GM20431 (cell line): ENCODE data around the gene PET100.

ENCODE experiments used
- in situ Hi-C: fragments of 300-500 bp; cut with MseI, MboI; formaldehyde crosslinking; loops from one replicate; pipeline ENCODE4 v1.15.0; 2020; ENCODE audit warnings: low sequenced_read_pairs; ENCODE audit not compliant: unreplicated experiment

The PET100 gene

DNA sequence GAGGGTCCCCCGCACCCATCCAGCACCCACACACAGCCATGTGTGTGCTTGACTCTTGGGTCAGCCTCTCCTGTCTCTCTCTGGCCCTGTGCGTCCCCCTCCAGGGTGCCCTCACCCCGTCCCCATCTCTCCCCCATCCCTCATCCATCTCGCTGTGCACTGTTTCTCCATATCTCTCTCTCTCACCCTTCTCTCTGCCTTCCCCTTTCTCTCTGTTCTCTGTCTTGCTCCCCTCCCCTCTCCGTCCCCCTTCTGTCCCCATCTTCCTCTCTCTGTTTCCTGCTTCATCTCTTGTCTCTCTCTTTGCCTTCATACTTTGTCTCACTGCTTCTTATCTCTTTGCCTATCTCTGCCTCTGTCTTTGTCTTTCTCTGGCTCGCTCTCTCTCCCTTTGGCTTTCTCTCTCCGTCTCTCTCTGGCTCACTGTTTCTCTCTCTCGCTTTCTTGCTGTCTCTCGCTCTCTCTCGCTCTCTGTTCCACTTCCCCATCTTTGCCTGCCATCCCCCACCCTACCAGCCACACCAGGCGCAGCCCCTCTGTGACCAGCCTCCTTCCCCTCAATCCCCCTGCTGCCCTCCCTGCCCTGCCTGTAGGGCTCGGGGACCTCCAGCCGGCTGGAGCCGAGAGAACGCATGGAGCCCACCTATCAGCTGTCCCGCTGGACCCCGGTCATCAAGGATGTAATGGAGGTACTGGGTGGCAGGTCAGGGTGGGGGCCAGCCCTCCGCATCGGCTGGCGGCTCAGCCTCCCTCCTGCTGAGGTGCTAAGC is 16.2 kb downstream of the PET100 start:
- in situ Hi-C loops: no loop called here

DNA sequence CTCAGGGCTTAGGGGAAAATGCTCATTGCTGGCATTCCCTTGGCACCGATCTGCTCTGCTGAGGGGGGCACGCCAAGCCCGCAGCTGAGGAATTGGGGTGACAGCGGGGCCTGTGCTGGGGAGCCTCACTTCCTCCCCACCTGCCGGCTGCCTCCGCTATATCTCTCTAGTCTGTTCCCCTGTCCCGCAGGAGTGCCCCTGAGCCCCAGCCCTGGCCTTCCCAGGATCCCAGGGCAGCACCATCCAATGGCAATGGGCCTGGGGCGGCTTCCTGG is 16.8 kb downstream of the PET100 start:
- in situ Hi-C loops: no loop called here

DNA sequence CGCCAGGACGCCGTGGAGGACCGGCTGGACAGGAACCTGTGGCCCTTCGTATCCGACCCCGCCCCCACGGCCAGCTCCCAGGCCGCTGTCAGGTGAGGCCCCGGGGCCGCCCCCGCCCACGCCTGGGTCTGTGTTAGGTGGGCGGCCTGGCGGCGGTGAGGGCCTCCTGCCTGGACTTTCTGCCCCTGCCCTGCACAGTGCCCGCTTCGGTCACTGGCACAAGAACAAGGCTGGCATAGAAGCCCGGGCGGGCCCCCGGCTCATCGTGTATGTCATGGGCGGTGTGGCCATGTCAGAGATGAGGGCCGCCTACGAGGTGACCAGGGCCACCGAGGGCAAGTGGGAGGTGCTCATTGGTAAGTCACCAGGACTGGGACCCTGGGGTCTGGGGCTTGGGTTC is 17.6 kb downstream of the PET100 start:
- in situ Hi-C loops: no loop called here

DNA sequence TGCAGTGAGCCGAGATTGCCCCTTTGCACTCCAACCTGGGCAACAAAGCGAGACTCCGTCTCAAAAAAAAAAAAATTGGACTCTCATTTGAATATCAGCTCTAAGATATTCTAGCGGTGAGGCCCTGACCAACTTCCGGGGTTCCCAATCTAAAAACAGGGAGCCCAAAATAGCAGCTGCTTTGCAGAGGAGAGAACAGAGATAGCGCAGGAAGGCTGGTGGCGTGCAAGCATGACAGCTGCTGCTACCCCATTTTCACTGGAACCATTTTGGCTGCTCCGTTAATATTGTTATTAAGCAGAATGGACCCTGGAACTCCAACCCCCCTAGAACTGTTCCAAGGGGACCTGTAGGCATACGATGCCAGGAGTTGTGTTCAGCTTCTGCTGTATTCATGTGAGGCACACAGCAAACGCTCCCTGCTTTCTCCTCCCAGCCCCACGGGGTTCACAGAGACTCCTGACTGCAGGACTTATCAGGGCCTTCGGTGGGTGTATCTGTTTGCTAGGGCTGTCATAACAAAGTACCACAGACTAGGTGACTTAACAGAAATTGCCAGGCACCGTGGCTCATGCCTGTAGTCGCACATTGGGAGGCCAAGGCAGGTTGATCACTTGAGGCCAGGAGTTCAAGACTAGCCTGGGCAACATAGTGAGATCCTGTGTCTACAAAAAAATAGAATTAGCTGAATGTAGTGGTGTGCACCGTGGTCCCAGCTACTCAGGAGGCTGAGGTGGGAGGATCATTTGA is 18.8 kb downstream of the PET100 start:
- in situ Hi-C loops: no loop called here

DNA sequence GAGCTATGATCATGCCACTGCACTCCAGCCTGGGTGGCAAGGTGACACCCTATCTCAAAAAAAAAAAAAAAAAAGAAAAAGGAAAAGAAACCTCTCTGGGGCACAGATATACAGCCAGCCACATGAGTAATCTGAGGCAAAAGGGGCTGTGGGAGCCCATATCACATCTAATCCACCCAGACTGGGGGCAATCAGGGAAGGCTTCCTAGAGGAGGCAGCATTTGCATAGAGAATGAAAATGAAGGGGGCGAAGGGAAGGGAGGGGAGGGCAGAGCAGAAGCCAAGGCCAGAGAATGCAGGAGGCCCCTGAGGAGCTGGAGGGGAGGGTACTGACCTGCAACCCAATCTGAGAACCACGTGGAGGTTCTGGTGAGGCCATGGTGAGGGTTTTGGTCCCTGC is 20.6 kb downstream of the PET100 start:
- in situ Hi-C loops: no loop called here

DNA sequence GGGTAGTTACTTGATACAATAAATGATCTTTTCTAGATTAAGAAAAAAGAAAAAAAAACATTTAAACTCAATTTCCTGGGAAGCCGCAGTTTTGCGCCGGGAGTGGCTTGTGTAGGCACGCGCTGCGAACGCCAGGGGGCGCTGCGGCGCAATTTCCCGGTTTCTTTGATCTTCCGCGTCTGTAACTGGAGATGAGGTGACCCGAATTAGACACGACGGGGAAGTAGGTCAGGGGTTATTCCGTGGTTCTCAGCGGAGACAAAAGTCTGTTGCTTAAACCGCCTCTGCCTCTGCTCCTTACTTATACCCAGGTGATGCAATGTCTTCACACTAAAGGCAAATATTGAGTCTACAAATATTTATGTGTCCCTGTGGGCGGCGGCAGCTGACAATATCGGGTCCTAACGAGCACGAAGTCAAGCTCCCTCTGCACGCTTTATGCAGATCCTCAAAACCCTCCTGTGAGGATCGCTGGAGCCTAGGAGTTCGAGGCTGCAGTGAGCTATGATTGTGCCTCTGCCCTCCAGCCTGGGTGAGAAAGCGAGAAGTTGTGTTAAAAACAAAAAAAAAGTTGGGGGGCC is 22.6 kb downstream of the PET100 start:
- in situ Hi-C loops: no loop called here

DNA sequence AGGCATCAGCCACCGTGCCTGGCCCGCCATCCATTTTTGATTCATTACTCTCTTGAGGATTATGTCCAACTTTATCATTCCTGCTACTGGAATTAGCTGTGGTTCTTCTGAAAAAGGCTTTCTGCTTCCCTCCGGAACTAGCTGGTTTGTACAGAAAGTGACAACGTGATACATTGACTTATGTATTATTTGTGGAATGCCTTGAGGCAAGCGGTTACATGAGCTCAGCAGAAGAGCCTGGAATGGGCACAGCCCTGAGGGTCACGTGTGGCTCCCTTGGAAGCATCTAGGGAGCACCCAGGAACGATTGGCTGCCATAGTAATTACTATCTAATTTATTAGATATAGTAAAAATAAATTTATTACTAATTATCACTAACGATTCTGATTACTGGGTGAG is 24.8 kb downstream of the PET100 start:
- in situ Hi-C loops: no loop called here

DNA sequence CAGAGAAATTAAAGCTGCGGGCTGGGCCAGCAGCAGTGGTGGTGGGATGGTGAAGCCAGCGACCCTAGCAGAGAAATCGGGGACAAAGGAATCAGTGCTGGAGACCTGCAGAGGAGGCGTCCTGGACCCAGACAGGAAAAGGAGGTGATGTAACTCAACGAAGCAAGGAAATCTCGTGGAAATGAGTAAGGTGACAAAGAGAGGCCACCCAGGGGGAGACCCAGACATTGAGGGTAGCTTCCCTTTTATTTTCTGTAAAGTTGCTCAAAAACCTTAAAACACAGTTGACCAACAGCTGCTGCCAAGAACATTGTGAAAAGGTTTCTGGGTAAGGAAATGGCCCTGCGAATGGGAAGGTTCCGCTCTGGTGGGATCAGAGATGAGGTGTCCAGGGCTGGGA is 26.0 kb downstream of the PET100 start:
- in situ Hi-C loops: no loop called here

DNA sequence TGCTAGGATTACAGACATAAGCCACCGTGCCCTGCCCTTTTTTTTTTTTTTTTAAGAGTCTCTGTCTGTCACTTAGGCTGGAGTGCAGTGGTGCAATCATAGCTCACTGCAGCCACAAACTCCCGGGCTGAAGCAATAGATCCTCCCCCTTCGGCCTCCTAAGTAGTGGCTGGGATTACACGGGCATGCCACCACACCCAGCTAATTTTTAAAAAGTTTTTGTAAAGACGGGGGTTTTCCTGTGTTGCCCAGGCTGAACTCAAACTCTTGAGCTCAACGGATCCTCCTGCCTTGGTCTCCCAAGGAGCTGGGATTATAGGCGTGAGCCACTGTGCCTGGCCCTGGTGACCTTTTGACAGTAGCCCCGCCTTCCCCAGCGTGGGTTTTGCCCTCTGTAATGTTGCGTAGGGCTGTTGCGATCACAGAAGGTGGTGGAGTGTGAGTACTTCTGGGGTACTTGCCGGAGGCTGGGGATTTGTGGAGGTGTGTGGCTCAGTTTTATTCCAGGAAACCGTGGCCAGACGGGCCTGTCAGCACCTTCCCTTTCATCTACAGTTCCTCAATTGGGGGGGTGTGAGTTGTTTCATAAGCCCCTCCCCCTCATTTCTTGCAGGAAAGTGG is 27.6 kb downstream of the PET100 start:
- in situ Hi-C loops: no loop called here

DNA sequence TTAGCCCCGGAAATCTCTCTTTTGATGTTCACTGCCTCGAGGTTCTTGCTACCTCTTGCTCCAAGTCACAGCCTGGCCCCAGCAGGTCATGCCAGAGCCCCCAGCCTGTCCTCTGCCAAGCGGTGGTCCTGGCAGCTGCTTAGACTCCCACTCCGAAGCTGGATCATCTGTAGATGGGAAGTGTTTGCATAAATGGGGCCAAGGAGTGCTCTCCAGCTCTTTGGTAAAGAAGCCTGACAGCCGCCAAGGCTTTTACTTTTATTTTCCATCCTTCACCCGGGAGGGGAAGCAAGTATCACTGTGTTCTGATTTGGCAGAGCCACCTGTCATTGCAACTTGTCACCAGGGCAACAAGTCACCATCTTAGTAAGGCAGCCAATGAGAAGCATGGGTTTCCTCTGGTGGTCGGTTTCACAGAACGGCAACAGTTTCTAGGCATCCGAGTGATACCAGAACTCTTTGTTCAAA is 28.7 kb downstream of the PET100 start:
- in situ Hi-C loops: no loop called here

DNA sequence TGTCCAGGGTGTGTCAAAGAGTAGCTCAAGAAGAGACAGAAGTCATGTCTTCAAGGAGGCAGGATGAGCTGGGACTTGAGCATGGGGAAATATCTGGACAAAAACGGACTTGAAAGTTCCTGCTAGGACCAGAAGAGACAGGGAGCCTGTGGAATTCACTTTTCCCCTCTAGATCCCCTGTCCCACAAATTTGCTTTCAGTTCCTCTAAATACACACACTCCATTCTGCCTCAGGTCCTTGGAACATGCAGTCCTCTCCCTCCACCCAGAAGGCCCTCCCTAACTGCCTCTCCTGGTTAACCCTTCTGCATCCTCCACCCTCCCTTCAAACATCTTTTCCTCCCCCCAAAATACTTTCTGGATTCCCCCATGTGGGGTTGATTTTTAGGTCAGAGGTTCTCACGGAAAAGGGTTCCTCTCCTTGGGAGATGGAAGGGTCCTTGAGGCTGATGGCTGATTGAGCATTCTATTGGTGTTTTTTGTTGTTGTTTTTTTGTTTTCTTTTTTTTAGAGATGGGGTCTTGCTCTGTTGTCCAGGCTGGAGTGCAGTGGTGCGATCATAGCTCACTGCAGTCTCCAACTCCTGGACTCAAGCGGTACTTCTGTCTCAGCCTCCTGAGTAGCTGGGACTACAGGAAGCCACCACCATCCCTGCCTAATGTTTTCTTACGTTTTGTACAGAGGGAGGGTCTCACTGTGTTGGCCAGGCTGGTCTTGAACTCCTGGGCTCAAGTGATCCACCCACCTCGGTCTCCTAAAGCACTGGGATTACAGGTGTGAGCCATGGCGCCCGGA is 32.3 kb downstream of the PET100 start:
- in situ Hi-C loops: no loop called here

DNA sequence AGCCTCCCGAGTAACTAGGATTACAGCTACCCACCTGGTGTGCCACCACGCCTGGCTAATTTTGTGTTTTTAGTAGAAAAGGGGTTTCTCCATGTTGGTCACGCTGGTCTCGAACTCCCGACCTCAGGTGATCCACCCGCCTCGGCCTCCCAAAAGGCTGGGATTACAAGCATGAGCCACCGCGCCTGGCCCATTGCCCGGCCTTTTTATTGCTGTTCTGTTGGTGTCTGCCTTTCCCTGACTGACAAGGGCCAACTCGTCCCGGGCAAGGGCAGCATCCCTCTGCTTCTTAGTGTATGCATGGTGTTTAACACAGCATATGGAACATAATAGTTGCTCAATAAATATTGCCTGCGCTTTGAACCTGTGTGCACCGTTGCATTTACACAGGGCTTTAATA is 33.1 kb downstream of the PET100 start:
- in situ Hi-C loops: no loop called here

DNA sequence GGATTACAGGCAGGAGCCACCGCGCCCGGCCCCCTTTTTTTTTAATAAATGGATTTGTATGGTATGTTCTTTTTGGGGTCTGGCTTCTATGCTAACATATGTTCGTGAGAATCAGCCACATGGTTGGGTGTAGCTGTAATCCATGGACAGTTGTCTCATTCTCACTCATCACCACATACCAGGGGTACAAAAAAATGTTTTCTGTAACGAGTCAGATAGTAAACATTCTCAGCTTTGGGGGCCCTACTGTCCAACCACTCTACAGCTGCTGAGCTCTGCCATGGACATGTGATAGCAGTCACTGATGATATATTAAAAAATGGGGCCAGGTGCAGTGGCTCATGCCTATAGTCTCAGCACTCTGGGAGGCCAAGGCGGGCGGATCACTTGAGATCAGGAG is 34.1 kb downstream of the PET100 start:
- in situ Hi-C loops: no loop called here

DNA sequence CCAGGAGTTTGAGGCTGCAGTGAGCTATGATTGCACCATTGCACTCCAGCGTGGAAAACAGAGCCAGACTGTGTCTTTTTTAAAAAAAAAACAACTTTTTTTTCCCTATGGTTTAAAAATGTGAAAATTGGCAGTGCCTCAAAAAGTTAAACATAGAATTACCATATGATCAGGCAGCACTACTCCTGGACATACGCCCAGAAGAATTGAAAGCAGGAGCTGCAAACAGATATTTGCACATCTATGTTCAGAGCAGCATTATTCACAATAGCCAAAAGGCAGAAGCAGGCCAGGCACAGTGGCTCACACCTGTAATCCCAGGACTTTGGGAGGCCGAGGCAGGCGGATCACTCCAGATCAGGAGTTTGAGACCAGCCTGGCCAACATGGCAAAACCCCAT is 35.5 kb downstream of the PET100 start:
- in situ Hi-C loops: no loop called here

DNA sequence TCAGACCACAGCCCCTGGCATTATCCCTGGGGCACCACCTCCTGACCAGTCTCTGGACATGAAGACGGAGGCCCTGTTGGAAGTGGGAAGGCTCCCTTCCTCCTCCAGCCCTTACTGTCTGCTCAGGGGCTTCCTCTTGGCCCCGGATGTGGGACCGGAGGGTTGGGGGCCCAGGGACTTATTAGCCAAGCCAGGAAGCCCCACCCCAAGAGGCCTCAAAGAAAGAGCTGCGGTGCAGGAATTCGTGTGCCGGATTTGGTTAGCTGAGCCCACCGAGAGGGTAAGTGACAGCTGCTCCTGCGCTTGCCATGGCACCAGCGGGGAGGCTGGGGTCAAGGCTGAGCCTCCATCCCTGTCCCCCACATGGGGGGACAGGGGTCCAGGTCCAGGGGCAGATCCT is 39.2 kb downstream of the PET100 start, which contains the start of gene RETN:
Gene RETN (plus strand): TSS at position 208 of the 400 bp plus-strand sequence. CDS start 278 bp downstream, outside the sequence.
- in situ Hi-C loops: no loop called here

DNA sequence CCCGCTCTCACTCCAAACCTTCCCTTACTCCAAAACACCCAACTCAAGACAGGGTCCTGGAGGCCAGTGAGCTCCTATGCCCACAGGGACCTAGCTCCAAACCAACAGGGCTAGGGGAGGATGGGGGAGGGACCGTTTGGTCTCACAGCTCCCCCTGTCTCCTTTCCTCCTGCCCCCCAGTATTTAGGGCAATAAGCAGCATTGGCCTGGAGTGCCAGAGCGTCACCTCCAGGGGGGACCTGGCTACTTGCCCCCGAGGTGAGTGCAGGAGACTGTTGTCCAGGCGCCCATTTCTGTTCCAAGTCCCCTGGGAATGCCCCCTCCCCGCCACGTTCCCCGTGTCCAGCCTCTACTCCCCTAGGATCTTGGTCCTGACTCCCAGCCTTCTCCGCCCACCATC is 40.0 kb downstream of the PET100 start:
- in situ Hi-C loops: loop anchor here (10.0 kb wide), 1 partner anchor 135 kb away; no protein-coding TSS in a partner anchor

DNA sequence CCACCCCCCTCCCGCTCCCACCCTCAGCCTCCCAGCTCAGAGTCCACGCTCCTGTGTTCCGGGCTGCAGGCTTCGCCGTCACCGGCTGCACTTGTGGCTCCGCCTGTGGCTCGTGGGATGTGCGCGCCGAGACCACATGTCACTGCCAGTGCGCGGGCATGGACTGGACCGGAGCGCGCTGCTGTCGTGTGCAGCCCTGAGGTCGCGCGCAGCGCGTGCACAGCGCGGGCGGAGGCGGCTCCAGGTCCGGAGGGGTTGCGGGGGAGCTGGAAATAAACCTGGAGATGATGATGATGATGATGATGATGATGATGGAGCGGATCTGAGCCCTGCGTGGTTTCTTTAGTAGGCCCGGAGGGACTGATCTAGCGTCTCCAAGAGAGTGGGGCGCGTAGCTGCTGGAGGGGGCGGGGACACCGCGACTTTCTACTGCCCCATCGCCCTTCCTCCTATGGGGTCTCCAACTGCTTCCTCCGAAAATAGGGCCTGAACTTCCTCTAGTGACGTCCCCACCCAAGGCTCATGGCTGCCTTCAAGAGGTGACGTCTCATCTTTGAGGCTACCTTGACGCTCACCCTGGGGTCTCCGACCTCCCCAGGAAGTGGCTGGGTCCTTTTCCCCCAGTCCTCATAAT is 40.7 kb downstream of the PET100 start:
- in situ Hi-C loops: loop anchor here (10.0 kb wide), 1 partner anchor 135 kb away; no protein-coding TSS in a partner anchor

DNA sequence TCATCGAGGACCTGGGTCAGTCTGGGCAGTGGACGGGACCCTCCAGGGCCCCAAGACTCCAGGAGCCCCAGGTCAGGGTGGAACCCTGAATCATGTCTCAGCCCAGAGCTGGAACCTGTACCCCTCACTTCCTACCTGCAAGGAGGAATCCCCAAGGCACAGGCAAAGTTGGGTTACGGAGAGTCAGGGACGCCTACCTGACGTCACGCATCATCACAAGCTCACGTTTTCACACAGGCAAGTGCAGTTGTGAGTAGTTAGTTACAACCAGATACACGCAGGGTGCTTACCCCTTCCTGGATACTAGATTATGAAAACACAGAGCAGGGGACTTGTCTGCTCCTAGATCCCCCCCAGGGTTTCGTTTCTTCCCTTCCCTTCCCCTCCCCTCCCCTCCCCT is 41.2 kb downstream of the PET100 start:
- in situ Hi-C loops: loop anchor here (10.0 kb wide), 1 partner anchor 134 kb away; no protein-coding TSS in a partner anchor

DNA sequence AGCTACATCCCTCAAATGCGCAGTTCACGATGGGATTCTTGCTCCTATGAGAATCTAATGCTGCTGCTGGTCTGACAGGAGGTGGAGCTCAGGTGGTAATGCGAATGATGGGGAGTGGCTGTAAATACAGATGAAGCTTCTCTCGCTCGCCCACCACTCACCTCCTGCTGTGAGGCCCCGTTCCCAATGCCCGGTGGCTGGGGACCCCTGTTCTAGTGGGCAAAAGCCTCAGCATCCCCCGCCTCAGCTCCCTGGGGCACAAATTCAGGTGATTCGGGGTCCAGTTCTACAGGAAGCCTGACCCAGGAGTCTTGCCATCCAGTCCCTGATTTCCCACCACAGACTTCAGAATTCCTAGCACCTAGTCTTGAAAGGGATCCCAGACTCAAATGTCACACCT is 42.9 kb downstream of the PET100 start:
- in situ Hi-C loops: loop anchor here (10.0 kb wide), 1 partner anchor 132 kb away; no protein-coding TSS in a partner anchor
